ENCODE measurements around the gene ANAPC5. TPM values are rescaled to one million over a fixed set of nuclear protein-coding genes. Genes with fewer than 3 reads are reported as not detected.
"Not testable (repeated sequence)": the region's sequence is repeated elsewhere in the genome, so short reads cannot be mapped to it uniquely, and the experiment has no call there.

ANAPC5 gene
- total RNA-seq, 1 donor from 2014 or later, result 79.7 TPM

- no peak for TF ChIP-seq CTCF (IDR thresholded peaks at IDR 0.05)
- H3K27ac ChIP-seq, result no peak overlapping the region
Observed at GRCh38 chr12:121383601-121384021, 31.4 kb upstream of the ANAPC5 start.

GRCh38 chr12:121379945-121380344, 27.7 kb upstream of the ANAPC5 start:
- no peak overlapping the region for H3K27ac ChIP-seq
- no peak overlapping the region for H3K4me3 ChIP-seq
- ATAC-seq (no peak), DNase-seq (no peak)
- no peaks in the 10 kb centered on the region for H3K4me1 ChIP-seq
- no peaks in the 10 kb centered on the region for H3K36me3 ChIP-seq
- TF ChIP-seq CTCF (IDR thresholded peaks at IDR 0.05), result no peak
- no peaks in the 10 kb centered on the region for H3K27me3 ChIP-seq (ENCODE audit: low read depth)
- intact Hi-C loops (cut with DNase I), result no loop called here
- H3K9me3 ChIP-seq, result no peaks in the 10 kb centered on the region

More at GRCh38 chr12:121383601-121384021, 31.4 kb upstream of the ANAPC5 start:
- H3K4me1 ChIP-seq, result no peaks in the 10 kb centered on the region
- ATAC-seq, result no peak
- intact Hi-C loops (cut with DNase I), result no loop called here
- no peaks in the 10 kb centered on the region for H3K36me3 ChIP-seq
- H3K9me3 ChIP-seq, result no peaks in the 10 kb centered on the region
- no peak for DNase-seq
- H3K27me3 ChIP-seq (ENCODE audit: low read depth), result no peaks in the 10 kb centered on the region
- no peak overlapping the region for H3K4me3 ChIP-seq

- Histone ChIP-seq H3K4me1 (no peaks in the 10 kb centered on the region), H3K4me3 (no peak overlapping the region), H3K36me3 (no peaks in the 10 kb centered on the region), H3K27ac (no peak overlapping the region), H3K27me3 (ENCODE audit: low read depth) (no peaks in the 10 kb centered on the region), H3K9me3 (no peaks in the 10 kb centered on the region)
- ATAC-seq (no peak), DNase-seq (no peak)
- no peak for TF ChIP-seq CTCF (IDR thresholded peaks at IDR 0.05)
- intact Hi-C loops (cut with DNase I), result no loop called here
Observed at GRCh38 chr12:121378736-121379135, 26.5 kb upstream of the ANAPC5 start.

GRCh38 chr12:121376754-121377697, 24.8 kb upstream of the ANAPC5 start:
- Histone ChIP-seq H3K4me1 (no peaks in the 10 kb centered on the region), H3K9me3 (no peaks in the 10 kb centered on the region), H3K27ac (no peak overlapping the region), H3K27me3 (ENCODE audit: low read depth) (no peaks in the 10 kb centered on the region), H3K4me3 (no peak overlapping the region), H3K36me3 (no peaks in the 10 kb centered on the region)
- intact Hi-C loops (cut with DNase I), result no loop called here
- TF ChIP-seq CTCF (IDR thresholded peaks at IDR 0.05), result no peak
- ATAC-seq (no peak), DNase-seq (no peak)

GRCh38 chr12:121374945-121375584, 22.9 kb upstream of the ANAPC5 start:
- H3K9me3 ChIP-seq; H3K27me3 ChIP-seq (ENCODE audit: low read depth); H3K36me3 ChIP-seq; H3K4me3 ChIP-seq; DNase-seq; H3K4me1 ChIP-seq; H3K27ac ChIP-seq; ATAC-seq; intact Hi-C loops (cut with DNase I): not testable (repeated sequence)

GRCh38 chr12:121374336-121374735, 22.1 kb upstream of the ANAPC5 start:
- DNase-seq; H3K36me3 ChIP-seq; H3K27ac ChIP-seq; H3K9me3 ChIP-seq; H3K27me3 ChIP-seq (ENCODE audit: low read depth); H3K4me3 ChIP-seq; ATAC-seq; intact Hi-C loops (cut with DNase I); H3K4me1 ChIP-seq: not testable (repeated sequence)
